GM18868 (cell line): Measurements from ENCODE around the gene HMHB1.

Experiments
- ATAC-seq: cut with Tn5 transposase; IDR thresholded peaks from one replicate; pipeline ENCODE4 v1.9.1; 2021; ENCODE audit warnings: mild to moderate bottlenecking, moderate library complexity; ENCODE audit not compliant: unreplicated experiment

The HMHB1 gene

DNA sequence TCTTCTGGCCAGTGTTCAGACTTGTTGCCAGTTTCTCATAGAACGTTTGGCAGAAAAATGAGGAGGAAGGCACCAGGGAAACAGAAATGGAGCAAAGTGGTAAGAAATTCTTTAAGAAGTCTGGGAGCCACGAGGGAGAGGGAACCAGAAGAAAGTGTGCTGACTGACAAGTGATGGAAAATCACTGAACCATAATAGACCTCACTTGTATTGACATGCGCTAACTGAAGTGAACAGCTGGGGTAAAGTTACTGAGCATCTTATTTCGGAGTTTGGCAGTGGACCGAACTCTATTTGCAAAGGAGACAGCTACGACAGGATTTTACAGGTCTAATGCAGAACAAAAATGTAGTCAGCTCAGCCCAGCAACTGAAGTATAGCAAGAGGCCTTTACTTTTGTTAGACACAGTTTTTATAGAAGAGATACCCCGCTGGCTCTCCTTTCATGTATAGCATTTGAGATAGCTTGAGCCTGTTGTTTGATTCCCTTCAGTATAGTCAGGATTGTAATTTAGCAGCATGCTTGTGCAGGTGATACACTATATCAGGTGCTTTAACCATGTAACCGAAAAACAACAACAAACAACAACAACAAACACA is 53.6 kb downstream of the HMHB1 start:
- ATAC-seq, result no peak
